GM12864 (cell line): ENCODE results near the gene TAF12.

Experiments used
- DNase-seq: peaks from one replicate; pipeline ENCODE4 v3.0.0-alpha.2; 2011; ENCODE audit warnings: low read depth
- H3K4me3 ChIP-seq: 2 replicates; pipeline ENCODE4 v1.5.1; 2011; ENCODE audit warnings: mild to moderate bottlenecking, low read depth, low read length, control low read depth
- TF ChIP-seq, protein P1 (sequence below): IDR thresholded peaks from 2 replicates; pipeline ENCODE4 v1.5.1; 2011; ENCODE audit warnings: low read depth, mild to moderate bottlenecking, moderate library complexity, low read length, control low read depth, inconsistent platforms; ENCODE audit errors: missing control alignments

The TAF12 gene

DNA sequence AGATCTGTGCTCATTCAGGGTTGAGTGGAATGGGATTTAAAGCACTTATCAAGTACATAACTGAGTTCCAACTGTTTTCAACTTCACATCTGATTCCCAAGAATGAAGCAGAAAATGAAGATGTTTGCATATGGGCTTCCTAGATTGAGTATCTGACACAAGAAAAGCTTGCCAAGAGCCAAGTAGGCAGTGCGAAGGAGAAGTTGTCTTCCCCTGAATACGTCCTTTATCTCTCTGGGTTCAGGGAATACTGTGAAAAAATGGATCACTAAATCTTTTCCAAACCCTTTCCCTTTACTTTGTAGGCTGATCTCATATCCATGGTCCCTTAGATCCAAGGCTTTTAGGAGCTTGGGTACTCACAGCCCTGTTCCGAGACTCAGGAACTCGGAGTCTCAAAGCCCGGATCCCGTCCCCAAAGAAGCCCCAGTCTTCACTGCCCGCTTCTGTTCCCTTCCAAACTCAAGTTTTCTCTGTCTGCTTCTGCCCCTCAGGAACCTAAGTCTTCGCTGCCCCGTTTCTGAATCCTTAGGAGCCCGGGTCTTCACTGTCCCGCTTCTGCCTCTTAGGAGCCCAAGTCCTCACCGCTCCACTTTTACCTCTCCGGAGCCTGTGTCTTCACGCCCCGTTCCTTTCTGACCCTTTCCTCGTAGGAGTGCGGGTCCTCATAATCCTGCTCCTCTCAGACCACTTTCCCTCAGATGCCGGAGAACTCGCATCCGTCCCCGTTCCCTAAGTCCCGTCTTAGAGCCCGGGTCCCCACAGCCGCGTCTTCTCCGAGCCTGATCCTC lies 616 bp downstream of the TAF12 start:
- H3K4me3 ChIP-seq, result peak overlapping the region; percentile 91
- TF ChIP-seq, protein P1, sequence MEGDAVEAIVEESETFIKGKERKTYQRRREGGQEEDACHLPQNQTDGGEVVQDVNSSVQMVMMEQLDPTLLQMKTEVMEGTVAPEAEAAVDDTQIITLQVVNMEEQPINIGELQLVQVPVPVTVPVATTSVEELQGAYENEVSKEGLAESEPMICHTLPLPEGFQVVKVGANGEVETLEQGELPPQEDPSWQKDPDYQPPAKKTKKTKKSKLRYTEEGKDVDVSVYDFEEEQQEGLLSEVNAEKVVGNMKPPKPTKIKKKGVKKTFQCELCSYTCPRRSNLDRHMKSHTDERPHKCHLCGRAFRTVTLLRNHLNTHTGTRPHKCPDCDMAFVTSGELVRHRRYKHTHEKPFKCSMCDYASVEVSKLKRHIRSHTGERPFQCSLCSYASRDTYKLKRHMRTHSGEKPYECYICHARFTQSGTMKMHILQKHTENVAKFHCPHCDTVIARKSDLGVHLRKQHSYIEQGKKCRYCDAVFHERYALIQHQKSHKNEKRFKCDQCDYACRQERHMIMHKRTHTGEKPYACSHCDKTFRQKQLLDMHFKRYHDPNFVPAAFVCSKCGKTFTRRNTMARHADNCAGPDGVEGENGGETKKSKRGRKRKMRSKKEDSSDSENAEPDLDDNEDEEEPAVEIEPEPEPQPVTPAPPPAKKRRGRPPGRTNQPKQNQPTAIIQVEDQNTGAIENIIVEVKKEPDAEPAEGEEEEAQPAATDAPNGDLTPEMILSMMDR, result no peak
- DNase-seq, result no peak

DNA sequence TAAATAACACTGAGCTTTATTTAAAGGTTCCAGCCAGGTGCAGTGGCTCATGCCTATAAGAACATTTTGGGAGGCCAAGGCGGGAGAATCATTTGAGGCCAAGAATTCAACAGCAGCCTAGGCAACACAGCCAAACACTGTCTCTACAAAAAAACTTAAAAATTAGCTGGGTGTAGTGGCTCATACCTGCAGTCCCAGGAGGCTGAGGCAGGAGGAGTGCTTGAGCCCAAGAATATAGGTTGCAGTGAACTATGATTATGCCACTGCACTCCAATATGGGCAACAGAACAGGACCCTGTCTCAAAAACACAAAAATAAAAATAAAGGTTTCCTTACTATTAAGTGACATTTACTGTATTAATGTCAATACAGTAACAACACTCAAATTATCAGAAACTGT lies 2.1 kb downstream of the TAF12 start:
- TF ChIP-seq, protein P1, result peak; percentile 52
- DNase-seq, result no peak
- no peak overlapping the region for H3K4me3 ChIP-seq

DNA sequence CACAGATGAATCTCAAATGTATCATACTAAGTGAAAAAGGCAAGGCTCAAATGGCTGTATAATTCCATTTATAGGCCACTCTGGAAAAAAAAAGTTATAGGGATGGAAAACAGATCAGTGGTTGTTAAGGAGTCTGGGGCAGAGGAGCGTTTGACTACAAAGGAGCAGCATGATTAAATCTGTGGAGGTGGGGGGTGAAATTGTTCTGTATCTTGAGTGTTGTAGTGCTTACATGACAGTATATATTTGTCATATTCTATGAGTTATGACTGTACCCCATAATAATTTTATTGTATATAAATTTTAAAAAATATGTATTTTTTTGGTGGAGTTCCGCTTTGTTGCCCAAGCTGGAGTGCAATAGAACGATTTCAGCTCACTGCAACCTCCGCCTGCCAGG lies 10.3 kb downstream of the TAF12 start:
- H3K4me3 ChIP-seq, result no peak overlapping the region
- TF ChIP-seq, protein P1, result no peak
- no peak for DNase-seq

DNA sequence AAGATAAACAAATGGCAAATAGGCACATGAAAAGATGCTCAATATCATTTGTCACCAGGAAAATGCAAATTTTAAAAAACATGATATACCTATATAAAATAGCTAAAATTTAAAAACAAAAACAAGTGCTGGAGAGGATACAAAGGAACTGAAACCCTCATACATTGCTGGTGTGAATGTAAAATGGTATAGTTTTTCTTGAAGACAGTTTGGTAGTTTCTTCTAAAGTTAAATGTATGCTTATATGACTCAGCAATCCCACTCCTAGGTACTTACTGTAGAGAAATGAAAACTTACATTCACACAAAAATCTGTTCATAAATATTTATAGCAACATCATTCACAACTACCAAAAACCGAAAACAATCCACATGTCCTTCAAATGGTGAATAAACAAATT lies 11.2 kb downstream of the TAF12 start:
- no peak for DNase-seq
- TF ChIP-seq, protein P1, result no peak
- no peak overlapping the region for H3K4me3 ChIP-seq

DNA sequence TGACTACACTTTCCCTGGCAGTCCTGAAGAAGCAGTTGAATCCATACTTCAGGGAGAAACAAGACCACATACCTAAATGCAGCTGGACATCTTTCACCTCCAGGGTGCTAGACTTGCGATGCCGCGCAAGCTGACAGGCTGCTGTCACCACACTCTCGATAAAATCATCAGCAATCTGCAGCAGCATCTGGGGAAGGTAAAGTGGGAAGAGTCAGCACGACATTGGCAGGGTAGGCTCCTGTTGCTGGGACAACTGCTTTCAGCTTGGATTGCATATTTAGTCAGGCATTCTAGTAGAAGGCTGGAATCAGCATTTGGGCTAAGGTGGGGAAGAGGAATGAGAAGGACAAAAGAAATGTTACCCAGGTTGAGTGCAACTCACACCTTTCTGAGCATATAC lies 29.7 kb downstream of the TAF12 start:
- H3K4me3 ChIP-seq, result no peak overlapping the region
- DNase-seq, result no peak
- TF ChIP-seq, protein P1, result no peak

DNA sequence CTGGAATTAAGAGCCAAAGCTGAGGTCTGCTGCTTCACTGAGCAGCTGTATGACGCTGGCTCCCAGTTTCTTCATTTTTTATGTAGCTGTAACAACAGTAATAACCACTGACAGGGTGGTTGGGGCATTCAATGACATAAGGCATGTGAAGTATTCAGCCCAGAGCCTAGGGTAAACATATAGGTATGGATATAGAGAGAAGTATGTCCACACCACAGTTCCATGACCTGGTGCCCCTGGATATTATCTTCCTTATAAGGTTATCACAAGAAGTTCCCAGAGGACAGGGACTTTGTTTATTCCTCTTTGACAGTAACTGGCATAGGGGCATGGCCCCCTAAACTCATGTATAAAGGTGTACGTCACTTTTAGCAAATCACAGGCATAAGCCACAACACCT lies 36.1 kb downstream of the TAF12 start:
- no peak overlapping the region for H3K4me3 ChIP-seq
- no peak for DNase-seq
- TF ChIP-seq, protein P1, result no peak

DNA sequence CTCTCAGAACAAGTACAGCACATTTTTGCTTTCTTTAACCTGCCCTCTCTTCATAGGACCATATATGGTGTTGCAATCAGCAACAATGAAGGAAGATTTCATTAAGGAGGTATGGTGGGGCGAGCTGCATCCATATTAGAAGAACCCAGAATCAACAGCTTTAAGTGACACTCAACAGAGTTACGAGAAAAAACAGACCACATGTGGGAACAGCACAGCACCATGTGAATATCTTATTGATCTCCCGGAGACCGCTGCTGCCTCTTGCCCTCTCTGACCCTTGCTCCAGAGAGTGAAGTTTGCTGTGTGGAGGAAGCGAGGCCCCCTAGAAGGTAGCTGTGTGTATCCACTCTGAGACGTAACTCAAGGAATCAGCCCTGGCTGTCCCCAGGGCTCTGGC lies 37.9 kb downstream of the TAF12 start:
- DNase-seq, result no peak
- TF ChIP-seq, protein P1, result no peak
- no peak overlapping the region for H3K4me3 ChIP-seq
